PC-3 (cell line): ENCODE results near the gene C10orf62. TPM values are rescaled to one million over a fixed set of nuclear protein-coding genes. Genes with fewer than 3 reads are reported as not detected.

Experiments used
- ATAC-seq: fragments of 200-7000 bp; cut with Tn5 transposase; 2 replicates; pipeline ENCODE4 v1.9.1; 2020; ENCODE audit warnings: mild to moderate bottlenecking, moderate library complexity
- BruUV-seq: library from RNA; stranded (reverse); fragments of 400-500 nt; replicated peaks from 2 replicates; lab custom pipeline; 2021; lab: Mats Ljungman, UMichigan
- CTCF ChIA-PET: fragments of 300-600 bp; sonication (Branson Sonifier 250); formaldehyde crosslinking; loops from one replicate; lab custom pipeline; 2022; ENCODE audit warnings: antibody characterized with exemption; lab: Charles Lee
- POLR2A ChIA-PET: fragments of 300-600 bp; sonication (Branson Sonifier 250); formaldehyde crosslinking; loops from one replicate; lab custom pipeline; 2022; ENCODE audit warnings: antibody characterized with exemption; ENCODE audit not compliant: unreplicated experiment; lab: Charles Lee
- DNase-seq: peaks from one replicate; pipeline ENCODE4 v3.0.0-alpha.2; 2015
- H2AFZ ChIP-seq: fragments of 300-600 bp; sonication (generic); 2 replicates; pipeline ENCODE4 v1.6.0; 2016; ENCODE audit warnings: antibody characterized with exemption, low read length
- H3F3A ChIP-seq: fragments of 300-600 bp; sonication (generic); one replicate; pipeline ENCODE4 v1.6.0; 2017; ENCODE audit warnings: antibody characterized with exemption, low read length, control low read depth, mild to moderate bottlenecking; ENCODE audit not compliant: unreplicated experiment
- H3K27ac ChIP-seq: fragments of 300-600 bp; sonication (generic); 2 replicates; pipeline ENCODE4 v1.5.1; 2016; ENCODE audit warnings: mild to moderate bottlenecking, low read length
- H3K27me3 ChIP-seq: fragments of 300-600 bp; sonication (generic); 2 replicates; pipeline ENCODE4 v1.6.1; 2016; ENCODE audit warnings: low read length, mixed read lengths
- H3K36me3 ChIP-seq: fragments of 300-600 bp; sonication (generic); 2 replicates; pipeline ENCODE4 v1.6.1; 2016; ENCODE audit warnings: low read depth, mixed run types, low read length, mixed read lengths
- H3K4me1 ChIP-seq: fragments of 300-600 bp; sonication (generic); 2 replicates; pipeline ENCODE4 v1.5.1; 2016; ENCODE audit warnings: low read length; ENCODE audit not compliant: insufficient read depth
- H3K4me2 ChIP-seq: fragments of 300-600 bp; sonication (generic); 2 replicates; pipeline ENCODE4 v1.6.0; 2016; ENCODE audit warnings: low read length
- H3K4me3 ChIP-seq: fragments of 300-600 bp; sonication (generic); 2 replicates; pipeline ENCODE4 v1.5.1; 2016; ENCODE audit warnings: mild to moderate bottlenecking, low read length, mixed read lengths
- H3K79me2 ChIP-seq: fragments of 300-600 bp; sonication (generic); 2 replicates; pipeline ENCODE4 v1.6.1; 2017; ENCODE audit warnings: low read length, mixed read lengths
- H3K9ac ChIP-seq: fragments of 300-600 bp; sonication (generic); 2 replicates; pipeline ENCODE4 v1.6.0; 2016; ENCODE audit warnings: mild to moderate bottlenecking, low read length
- H3K9me2 ChIP-seq: fragments of 300-600 bp; sonication (generic); replicated peaks from 2 replicates; pipeline ENCODE4 v1.6.1; 2016; ENCODE audit warnings: mixed run types, low read length, mixed read lengths
- H3K9me3 ChIP-seq: fragments of 300-600 bp; sonication (generic); 2 replicates; pipeline ENCODE4 v1.6.1; 2016; ENCODE audit warnings: low read length, mixed read lengths
- H4K20me1 ChIP-seq: fragments of 300-600 bp; sonication (generic); 2 replicates; pipeline ENCODE4 v1.6.1; 2016; ENCODE audit warnings: low read length, mixed read lengths
- EZH2 ChIP-seq: fragments of 300-600 bp; sonication (generic); IDR thresholded peaks from one replicate; pipeline ENCODE4 v1.6.1; 2017; ENCODE audit warnings: antibody characterized with exemption, mild to moderate bottlenecking, low read length; ENCODE audit not compliant: unreplicated experiment
- EZH2phosphoT487 ChIP-seq: fragments of 300-600 bp; sonication (generic); IDR thresholded peaks from 2 replicates; pipeline ENCODE4 v1.6.1; 2018; ENCODE audit warnings: mild to moderate bottlenecking, antibody characterized with exemption, low read length, borderline replicate concordance
- intact Hi-C: fragments of 100-400 bp; cut with micrococcal nuclease; formaldehyde crosslinking; loops from 2 replicates; pipeline ENCODE4 v1.9.0; 2023
- total RNA-seq: library from RNA; depleted of rRNA; stranded (reverse); fragments of >200 nt; gene quantifications from 2 replicates; pipeline ENCODE4 v1.2.3, GENCODE V29; 2014
- TF ChIP-seq, protein P1 (sequence below): fragments of 300-600 bp; sonication (generic); conservative IDR thresholded peaks from 2 replicates; pipeline ENCODE4 v1.5.1; 2017; ENCODE audit warnings: antibody characterized with exemption, low read depth, mild to moderate bottlenecking, low read length

Gene C10orf62
- total RNA-seq, 1 experiment from 2014 or later = not detected

DNA sequence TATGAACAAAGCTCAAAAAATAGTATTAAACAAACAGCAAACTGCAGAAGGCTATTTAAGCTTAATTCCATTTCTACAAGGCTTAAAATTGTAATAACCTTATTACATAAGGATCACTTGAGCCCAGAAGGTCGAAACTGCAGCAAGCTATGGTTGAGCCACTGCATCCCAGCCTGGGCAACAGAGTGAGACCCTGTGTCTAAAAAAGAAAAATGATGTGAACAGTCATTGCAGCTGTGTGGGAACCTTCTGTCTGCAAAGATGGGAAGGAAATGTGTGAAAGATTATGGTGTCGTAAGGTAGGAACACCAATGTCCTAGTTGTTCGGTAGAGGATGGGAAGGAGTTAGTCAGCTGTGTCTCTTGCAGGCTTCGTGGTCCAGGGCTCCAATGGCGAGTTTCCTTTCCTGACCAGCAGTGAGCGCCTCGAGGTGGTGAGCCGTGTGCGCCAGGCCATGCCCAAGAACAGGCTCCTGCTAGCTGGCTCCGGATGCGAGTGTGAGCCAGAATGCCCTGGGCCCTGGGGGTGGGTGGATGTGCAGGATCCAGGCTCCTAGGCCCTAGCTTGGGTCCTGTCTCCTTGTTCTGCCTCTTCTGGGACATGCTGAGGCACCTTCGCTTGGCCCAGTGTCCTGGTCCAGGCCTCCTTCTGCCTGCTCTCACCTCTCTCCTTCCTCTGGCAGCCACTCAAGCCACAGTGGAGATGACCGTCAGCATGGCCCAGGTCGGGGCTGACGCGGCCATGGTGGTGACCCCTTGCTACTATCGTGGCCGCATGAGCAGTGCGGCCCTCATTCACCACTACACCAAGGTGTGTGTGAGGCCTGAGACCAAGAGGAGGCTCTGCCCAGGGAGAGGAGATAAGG lies 9.1 kb downstream of the C10orf62 start:
- TF ChIP-seq EZH2phosphoT487 (no peak), EZH2 (no peak)
- TF ChIP-seq, protein P1, sequence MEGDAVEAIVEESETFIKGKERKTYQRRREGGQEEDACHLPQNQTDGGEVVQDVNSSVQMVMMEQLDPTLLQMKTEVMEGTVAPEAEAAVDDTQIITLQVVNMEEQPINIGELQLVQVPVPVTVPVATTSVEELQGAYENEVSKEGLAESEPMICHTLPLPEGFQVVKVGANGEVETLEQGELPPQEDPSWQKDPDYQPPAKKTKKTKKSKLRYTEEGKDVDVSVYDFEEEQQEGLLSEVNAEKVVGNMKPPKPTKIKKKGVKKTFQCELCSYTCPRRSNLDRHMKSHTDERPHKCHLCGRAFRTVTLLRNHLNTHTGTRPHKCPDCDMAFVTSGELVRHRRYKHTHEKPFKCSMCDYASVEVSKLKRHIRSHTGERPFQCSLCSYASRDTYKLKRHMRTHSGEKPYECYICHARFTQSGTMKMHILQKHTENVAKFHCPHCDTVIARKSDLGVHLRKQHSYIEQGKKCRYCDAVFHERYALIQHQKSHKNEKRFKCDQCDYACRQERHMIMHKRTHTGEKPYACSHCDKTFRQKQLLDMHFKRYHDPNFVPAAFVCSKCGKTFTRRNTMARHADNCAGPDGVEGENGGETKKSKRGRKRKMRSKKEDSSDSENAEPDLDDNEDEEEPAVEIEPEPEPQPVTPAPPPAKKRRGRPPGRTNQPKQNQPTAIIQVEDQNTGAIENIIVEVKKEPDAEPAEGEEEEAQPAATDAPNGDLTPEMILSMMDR = no peak
- Histone ChIP-seq H3K9me2 (no peaks in the 10 kb centered on the region), H4K20me1 (no peaks in the 10 kb centered on the region), H3K9ac (no peak overlapping the region), H3K4me1 (peaks cover 26% of the 10 kb centered on the region), H3K27me3 (no peaks in the 10 kb centered on the region), H3K4me3 (no peak overlapping the region), H3F3A (peaks cover 5% of the 10 kb centered on the region), H3K79me2 (no peaks in the 10 kb centered on the region), H3K4me2 (no peak overlapping the region), H3K27ac (no peak overlapping the region), H3K36me3 (no peaks in the 10 kb centered on the region), H2AFZ (no peak overlapping the region), H3K9me3 (no peaks in the 10 kb centered on the region)
- POLR2A ChIA-PET = no interaction called here
- intact Hi-C loops = no loop called here
- CTCF ChIA-PET = no interaction called here
- DNase-seq (no peak), ATAC-seq (no peak)
- BruUV-seq = no TSS peak

DNA sequence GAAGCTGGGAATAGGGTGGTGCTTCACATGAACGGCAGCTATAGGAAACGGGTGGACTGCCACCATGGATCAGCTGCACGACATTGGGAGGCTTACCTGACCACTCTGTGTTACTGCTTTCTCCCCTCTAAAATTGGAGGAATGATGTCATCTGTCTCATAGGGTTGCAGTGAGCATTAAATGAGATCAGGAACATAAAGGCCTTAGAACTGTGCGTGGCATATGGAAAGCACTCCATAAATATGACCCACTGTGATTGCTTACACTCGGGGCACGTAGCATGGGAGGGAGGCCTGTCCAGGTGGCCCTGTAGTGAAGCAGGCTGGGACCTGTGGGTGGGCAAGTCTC lies 9.7 kb downstream of the C10orf62 start:
- Histone ChIP-seq H3K9me3 (no peaks in the 10 kb centered on the region), H3K36me3 (no peaks in the 10 kb centered on the region), H4K20me1 (no peaks in the 10 kb centered on the region), H3F3A (peaks cover 5% of the 10 kb centered on the region), H3K4me1 (peaks cover 26% of the 10 kb centered on the region), H3K9ac (no peak overlapping the region), H2AFZ (no peak overlapping the region), H3K9me2 (no peaks in the 10 kb centered on the region), H3K79me2 (no peaks in the 10 kb centered on the region), H3K27ac (no peak overlapping the region), H3K4me3 (no peak overlapping the region), H3K27me3 (no peaks in the 10 kb centered on the region), H3K4me2 (no peak overlapping the region)
- TF ChIP-seq EZH2 = no peak
- no peak for TF ChIP-seq EZH2phosphoT487
- TF ChIP-seq, protein P1 = no peak
- CTCF ChIA-PET = no interaction called here
- intact Hi-C loops = no loop called here
- POLR2A ChIA-PET = no interaction called here
- no peak for ATAC-seq
- no TSS peak for BruUV-seq
- no peak for DNase-seq

DNA sequence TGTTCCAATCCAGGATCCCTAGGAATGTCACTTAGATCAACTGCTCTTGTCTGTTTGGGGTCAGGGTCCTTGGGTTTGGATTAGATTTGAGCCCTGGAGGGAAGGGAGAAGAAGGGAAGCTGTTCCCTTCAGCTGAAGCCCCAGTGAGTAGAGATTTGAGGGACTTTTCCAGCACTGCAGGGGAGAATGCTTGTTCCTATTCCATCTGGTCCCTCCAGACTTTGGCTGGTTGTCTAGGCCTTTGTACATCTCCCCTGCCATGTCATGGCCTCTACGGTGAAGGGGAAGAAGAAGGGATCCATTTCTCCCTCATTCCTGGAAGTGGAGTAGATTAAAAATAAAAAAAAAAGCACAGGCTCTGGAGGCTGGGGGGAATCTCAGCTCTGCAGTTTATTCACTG lies 11.1 kb downstream of the C10orf62 start:
- no TSS peak for BruUV-seq
- peaks cover 5% of the 10 kb centered on the region for H3F3A ChIP-seq
- ATAC-seq (no peak), DNase-seq (no peak)
- no peak for TF ChIP-seq EZH2
- TF ChIP-seq, protein P1 = no peak
- TF ChIP-seq EZH2phosphoT487 = no peak
- H3K9me2 ChIP-seq = no peaks in the 10 kb centered on the region
- CTCF ChIA-PET = no interaction called here
- H3K27ac ChIP-seq = no peak overlapping the region
- POLR2A ChIA-PET = no interaction called here
- H3K4me3 ChIP-seq = no peak overlapping the region
- no peak overlapping the region for H3K4me2 ChIP-seq
- H4K20me1 ChIP-seq = no peaks in the 10 kb centered on the region
- H3K79me2 ChIP-seq = no peaks in the 10 kb centered on the region
- no peaks in the 10 kb centered on the region for H3K36me3 ChIP-seq
- intact Hi-C loops = no loop called here
- no peak overlapping the region for H3K9ac ChIP-seq
- no peak overlapping the region for H2AFZ ChIP-seq
- no peaks in the 10 kb centered on the region for H3K9me3 ChIP-seq
- H3K27me3 ChIP-seq = no peaks in the 10 kb centered on the region
- peaks cover 26% of the 10 kb centered on the region for H3K4me1 ChIP-seq
